NOMO-1 (cell line): ENCODE results near the gene SMIM24.
"Not testable (repeated sequence)": the region's sequence is repeated elsewhere in the genome, so short reads cannot be mapped to it uniquely, and the experiment has no call there.

Experiments
- DNase-seq, 2 experiments: peaks; one replicate each; lab custom pipeline; 2025; ENCODE audit not compliant: unreplicated experiment in 2 of 2; lab: John Stamatoyannopoulos, UW

The SMIM24 gene

GRCh38 chr19:3457528-3458228 lies 22.6 kb downstream of the SMIM24 start:
- no peak for DNase-seq

GRCh38 chr19:3456925-3457527 lies 23.3 kb downstream of the SMIM24 start:
- DNase-seq, result no peak

- no peak for DNase-seq
Observed at GRCh38 chr19:3455960-3456601, 24.2 kb downstream of the SMIM24 start.

- no peak for DNase-seq
Observed at GRCh38 chr19:3455393-3455955, 24.9 kb downstream of the SMIM24 start.

GRCh38 chr19:3454656-3455392 lies 25.5 kb downstream of the SMIM24 start:
- DNase-seq, result no peak

- no peak for DNase-seq
Observed at GRCh38 chr19:3453840-3454239, 26.5 kb downstream of the SMIM24 start.

- DNase-seq, result not testable (repeated sequence)
Observed at GRCh38 chr19:3452942-3453214, 27.4 kb downstream of the SMIM24 start.

GRCh38 chr19:3452171-3452941 lies 28.0 kb downstream of the SMIM24 start:
- no peak for DNase-seq

GRCh38 chr19:3451451-3451866 lies 28.9 kb downstream of the SMIM24 start:
- DNase-seq, result no peak

GRCh38 chr19:3450796-3451411 lies 29.4 kb downstream of the SMIM24 start:
- peak in 1 of 2 experiments; percentile 22 for DNase-seq

GRCh38 chr19:3448616-3449334 lies 31.6 kb downstream of the SMIM24 start:
- DNase-seq, result no peak

- DNase-seq, result not testable (repeated sequence)
Observed at GRCh38 chr19:3446657-3447056, 33.7 kb downstream of the SMIM24 start.

GRCh38 chr19:3444695-3445234 lies 35.6 kb downstream of the SMIM24 start:
- no peak for DNase-seq

GRCh38 chr19:3443840-3444694 lies 36.3 kb downstream of the SMIM24 start:
- DNase-seq, result no peak

GRCh38 chr19:3442487-3443071 lies 37.7 kb downstream of the SMIM24 start:
- DNase-seq, result no peak

GRCh38 chr19:3441986-3442329 lies 38.4 kb downstream of the SMIM24 start:
- no peak for DNase-seq

- no peak for DNase-seq
Observed at GRCh38 chr19:3441089-3441985, 39.0 kb downstream of the SMIM24 start.
